ENCODE measurements around the gene F12. TPM values are rescaled to one million over a fixed set of nuclear protein-coding genes. Genes with fewer than 3 reads are reported as not detected.

F12 gene
- total RNA-seq, 1 donor, result 0.27 TPM

DNA sequence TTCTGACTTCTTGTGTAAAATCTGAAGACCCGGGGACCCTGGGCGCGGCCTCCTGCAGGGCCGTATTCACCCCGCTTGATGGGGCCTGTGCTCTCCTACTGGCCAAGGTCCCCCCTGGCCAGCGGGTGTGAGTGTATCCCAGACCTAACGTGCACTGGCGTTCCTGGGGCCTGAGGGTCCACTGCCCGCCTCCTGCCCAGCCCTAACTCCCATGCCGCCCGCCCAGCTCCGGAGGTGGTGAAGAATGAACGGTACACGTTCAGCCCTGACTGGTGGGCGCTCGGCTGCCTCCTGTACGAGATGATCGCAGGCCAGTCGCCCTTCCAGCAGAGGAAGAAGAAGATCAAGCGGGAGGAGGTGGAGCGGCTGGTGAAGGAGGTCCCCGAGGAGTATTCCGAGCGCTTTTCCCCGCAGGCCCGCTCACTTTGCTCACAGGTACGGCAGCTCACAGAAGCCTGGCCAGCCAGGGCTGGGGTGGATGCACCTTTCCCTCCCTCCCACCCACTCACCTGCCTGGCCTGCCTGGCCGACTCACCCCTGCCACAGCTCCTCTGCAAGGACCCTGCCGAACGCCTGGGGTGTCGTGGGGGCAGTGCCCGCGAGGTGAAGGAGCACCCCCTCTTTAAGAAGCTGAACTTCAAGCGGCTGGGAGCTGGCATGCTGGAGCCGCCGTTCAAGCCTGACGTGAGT is 26.6 kb upstream of the F12 start:
- DNase-seq (ENCODE audit: low read depth), result no peak
- H3K4me3 ChIP-seq (ENCODE audit: low read depth, low read length), result no peak overlapping the region
- TF ChIP-seq, protein P1, sequence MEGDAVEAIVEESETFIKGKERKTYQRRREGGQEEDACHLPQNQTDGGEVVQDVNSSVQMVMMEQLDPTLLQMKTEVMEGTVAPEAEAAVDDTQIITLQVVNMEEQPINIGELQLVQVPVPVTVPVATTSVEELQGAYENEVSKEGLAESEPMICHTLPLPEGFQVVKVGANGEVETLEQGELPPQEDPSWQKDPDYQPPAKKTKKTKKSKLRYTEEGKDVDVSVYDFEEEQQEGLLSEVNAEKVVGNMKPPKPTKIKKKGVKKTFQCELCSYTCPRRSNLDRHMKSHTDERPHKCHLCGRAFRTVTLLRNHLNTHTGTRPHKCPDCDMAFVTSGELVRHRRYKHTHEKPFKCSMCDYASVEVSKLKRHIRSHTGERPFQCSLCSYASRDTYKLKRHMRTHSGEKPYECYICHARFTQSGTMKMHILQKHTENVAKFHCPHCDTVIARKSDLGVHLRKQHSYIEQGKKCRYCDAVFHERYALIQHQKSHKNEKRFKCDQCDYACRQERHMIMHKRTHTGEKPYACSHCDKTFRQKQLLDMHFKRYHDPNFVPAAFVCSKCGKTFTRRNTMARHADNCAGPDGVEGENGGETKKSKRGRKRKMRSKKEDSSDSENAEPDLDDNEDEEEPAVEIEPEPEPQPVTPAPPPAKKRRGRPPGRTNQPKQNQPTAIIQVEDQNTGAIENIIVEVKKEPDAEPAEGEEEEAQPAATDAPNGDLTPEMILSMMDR (IDR thresholded peaks at IDR 0.05; ENCODE audit: insufficient read depth, low read length), result no peak

DNA sequence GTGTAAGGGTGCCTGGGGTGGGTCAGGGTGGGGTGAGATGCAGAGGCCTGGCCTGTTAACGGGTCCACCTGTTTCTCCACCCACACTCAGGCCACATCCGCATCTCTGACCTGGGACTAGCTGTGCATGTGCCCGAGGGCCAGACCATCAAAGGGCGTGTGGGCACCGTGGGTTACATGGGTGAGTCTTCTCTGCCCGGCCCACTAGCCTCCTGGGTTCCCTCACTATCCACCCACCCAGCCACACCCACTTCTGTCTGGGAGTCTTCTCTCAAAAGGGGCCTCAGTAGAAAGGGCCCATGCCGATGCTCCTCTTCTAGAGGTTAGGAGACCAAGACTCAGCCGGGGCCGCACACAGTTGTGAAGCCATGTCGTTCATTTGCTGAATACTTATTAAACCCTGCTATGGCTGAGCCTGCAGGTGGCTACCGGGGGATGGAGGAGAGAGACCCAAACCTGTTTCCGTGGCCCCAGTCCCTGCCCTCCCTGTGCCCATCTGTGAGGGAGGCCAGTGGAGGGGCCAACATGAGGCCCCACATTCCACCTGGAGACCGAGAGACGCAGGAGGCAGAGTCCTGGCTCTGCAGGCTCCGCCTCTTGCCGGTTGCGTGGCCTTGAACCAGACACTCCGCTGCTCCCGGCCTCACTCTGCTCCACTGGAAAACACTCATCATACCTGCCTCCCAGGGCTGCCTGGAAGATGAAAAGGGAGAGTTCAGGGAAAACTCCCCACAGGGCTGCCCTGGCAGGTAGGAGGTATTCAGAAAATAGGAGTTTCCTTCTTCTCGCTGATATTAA is 25.8 kb upstream of the F12 start:
- TF ChIP-seq, protein P1 (IDR thresholded peaks at IDR 0.05; ENCODE audit: insufficient read depth, low read length), result no peak
- no peak for DNase-seq (ENCODE audit: low read depth)
- H3K4me3 ChIP-seq (ENCODE audit: low read depth, low read length), result no peak overlapping the region

DNA sequence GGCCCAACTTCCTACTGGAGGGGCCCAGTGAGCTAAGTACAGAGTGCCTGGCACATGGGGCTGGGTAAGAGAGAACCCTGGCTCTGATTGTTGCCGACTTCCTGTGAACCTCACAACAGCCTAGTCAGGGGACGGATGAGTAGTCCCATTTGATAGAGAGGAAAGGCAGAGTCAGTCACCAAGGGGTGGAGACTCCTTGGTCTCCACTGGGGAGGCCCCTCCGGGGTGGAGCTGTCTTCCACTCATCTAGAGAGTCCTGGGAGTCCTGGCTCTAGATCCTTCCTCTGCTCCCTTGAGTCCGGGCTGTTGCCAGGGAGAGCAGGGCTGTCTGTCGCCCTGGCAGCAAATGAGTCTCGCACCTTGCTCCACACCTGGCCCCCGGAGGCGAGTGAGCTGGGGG is 25.1 kb upstream of the F12 start:
- DNase-seq (ENCODE audit: low read depth), result no peak
- TF ChIP-seq, protein P1 (IDR thresholded peaks at IDR 0.05; ENCODE audit: insufficient read depth, low read length), result no peak
- H3K4me3 ChIP-seq (ENCODE audit: low read depth, low read length), result no peak overlapping the region

DNA sequence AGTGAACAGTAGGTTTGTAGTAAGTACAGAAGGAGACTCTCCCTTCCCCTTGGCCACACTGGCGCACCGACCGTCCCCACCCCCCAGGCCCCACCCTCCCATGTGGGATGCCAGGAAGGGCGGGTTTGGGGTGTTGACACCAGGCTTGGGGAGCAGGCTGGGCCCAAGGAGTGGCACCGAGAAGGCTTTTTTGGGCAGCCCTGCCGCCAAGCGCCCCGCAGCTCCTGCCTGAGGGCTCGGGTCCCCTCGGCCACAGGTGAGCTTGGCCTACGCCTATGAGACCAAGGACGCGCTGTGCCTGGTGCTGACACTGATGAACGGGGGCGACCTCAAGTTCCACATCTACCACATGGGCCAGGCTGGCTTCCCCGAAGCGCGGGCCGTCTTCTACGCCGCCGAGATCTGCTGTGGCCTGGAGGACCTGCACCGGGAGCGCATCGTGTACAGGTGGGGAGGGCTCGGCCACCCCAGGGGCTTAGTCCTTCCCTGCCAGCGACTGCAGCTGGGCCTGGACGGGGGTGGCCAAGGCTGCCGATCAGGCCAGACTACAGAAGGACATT is 24.4 kb upstream of the F12 start:
- no peak overlapping the region for H3K4me3 ChIP-seq (ENCODE audit: low read depth, low read length)
- TF ChIP-seq, protein P1 (IDR thresholded peaks at IDR 0.05; ENCODE audit: insufficient read depth, low read length), result no peak
- no peak for DNase-seq (ENCODE audit: low read depth)

DNA sequence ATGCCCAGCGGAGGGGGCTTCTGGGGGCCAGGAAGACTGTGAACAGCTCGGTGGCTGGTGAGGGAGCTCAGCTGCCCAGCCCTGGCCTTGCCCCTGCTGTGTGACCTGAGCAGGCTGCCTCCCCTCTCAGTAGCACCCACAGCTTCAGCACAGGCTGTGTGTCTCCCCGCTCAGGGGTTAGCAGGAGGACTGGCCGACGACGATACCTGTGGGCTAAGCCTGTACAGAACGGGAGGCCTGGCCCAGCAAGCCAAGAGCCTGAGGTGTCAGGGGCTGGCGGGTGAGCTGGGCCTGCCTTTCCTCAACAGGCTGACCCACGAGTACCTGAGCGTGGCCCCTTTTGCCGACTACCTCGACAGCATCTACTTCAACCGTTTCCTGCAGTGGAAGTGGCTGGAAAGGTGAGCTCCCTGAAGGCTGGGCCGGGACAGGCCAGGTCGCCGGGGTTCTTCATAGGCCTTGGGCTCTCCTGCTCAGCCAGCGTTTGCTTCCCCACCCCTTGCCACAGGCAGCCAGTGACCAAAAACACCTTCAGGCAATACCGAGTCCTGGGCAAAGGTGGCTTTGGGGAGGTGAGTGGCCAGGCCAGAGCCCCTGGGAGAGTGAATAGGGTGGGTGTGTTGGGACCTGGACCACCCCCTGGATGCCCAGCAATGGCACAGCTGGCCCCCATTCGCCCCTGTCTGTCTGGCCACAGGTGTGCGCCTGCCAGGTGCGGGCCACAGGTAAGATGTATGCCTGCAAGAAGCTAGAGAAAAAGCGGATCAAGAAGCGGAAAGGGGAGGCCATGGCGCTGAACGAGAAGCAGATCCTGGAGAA is 23.7 kb upstream of the F12 start:
- TF ChIP-seq, protein P1 (IDR thresholded peaks at IDR 0.05; ENCODE audit: insufficient read depth, low read length), result no peak
- no peak for DNase-seq (ENCODE audit: low read depth)

DNA sequence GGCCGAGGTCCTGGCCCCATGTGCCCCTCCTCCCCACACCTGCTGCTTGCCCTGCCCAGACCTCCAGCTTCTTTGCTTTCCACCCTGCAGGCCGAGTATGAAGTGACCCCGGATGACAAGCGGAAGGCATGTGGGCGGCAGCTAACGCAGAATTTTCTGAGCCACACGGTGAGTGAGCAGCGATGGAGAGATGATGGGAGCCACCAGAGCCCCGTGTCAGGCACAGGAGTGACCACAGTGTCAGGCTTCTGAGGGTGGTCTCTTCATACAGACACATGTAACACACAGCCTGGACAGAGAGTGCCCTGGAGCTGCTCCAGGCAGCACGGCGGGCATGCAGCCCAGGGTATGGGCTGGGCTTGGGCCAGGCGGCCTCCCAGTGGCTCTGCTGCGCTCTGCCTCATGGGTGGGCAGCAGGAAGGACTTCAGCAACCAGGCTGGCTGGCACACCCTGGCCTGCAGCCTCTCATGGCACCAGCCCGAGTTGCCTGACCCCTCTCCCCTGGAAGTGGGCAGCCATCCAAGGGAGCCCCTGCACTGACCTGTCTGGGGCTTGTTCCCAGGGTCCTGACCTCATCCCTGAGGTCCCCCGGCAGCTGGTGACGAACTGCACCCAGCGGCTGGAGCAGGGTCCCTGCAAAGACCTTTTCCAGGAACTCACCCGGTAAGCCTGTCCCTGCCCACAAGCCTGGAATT is 22.9 kb upstream of the F12 start:
- TF ChIP-seq, protein P1 (IDR thresholded peaks at IDR 0.05; ENCODE audit: insufficient read depth, low read length), result no peak
- no peak overlapping the region for H3K4me3 ChIP-seq (ENCODE audit: low read depth, low read length)
- no peak for DNase-seq (ENCODE audit: low read depth)

More for the DNA sequence above, 23.7 kb upstream of the F12 start:
- no peak overlapping the region for H3K4me3 ChIP-seq (ENCODE audit: low read depth, low read length)

All from fibroblast of the aortic adventitia (primary cell).